K562 (cell line): ENCODE data around the gene IPO5. TPM values are rescaled to one million over a fixed set of nuclear protein-coding genes. Genes with fewer than 3 reads are reported as not detected.

Experiments
- CTBP1 ChIP-seq: fragments of 450-650 bp; IDR thresholded peaks from 2 replicates; pipeline ENCODE4 v1.6.1; 2016; ENCODE audit warnings: borderline replicate concordance
- EP400 ChIP-seq: fragments of 450-650 bp; IDR thresholded peaks from 2 replicates; pipeline ENCODE4 v1.6.1; 2017; ENCODE audit warnings: antibody characterized with exemption, mild to moderate bottlenecking, moderate library complexity
- ESRRA ChIP-seq: fragments of 450-650 bp; IDR thresholded peaks from 2 replicates; pipeline ENCODE4 v1.6.1; 2014; ENCODE audit warnings: low read depth, mild to moderate bottlenecking, moderate library complexity, borderline replicate concordance
- GABPB1 ChIP-seq: sonication (generic); formaldehyde crosslinking; IDR thresholded peaks from 2 replicates; pipeline ENCODE4 v1.8.0; 2022; ENCODE audit warnings: mild to moderate bottlenecking, missing genetic modification reagents
- HDAC8 ChIP-seq: fragments of 450-650 bp; IDR thresholded peaks from 2 replicates; pipeline ENCODE4 v1.6.1; 2016; ENCODE audit warnings: mild to moderate bottlenecking, missing genetic modification characterization, moderate library complexity, missing compliant biosample characterization
- JUND ChIP-seq, 2 experiments: IDR thresholded peaks; 2 replicates in 1 of 2; 3 replicates in 1 of 2; pipeline ENCODE4 v1.6.1; 2011; ENCODE audit warnings: borderline replicate concordance in 2 of 2, low read depth in 2 of 2, low read length in 2 of 2, improper control_type of control experiment in 1 of 2, missing biosample characterization in 1 of 2, missing genetic modification characterization in 1 of 2, missing genetic modification reagents in 1 of 2
- MYC ChIP-seq, 2 experiments: fragments of 250-450 bp in 1 of 2; sonication (Bioruptor Pico) in 1 of 2; IDR thresholded peaks; 2 replicates each; pipeline versions ENCODE4 v1.5.1 to v1.6.1; 2012 to 2021; ENCODE audit warnings: low read depth in 2 of 2, borderline replicate concordance in 1 of 2, improper control_type of control experiment in 1 of 2, low read length in 1 of 2, mild to moderate bottlenecking in 1 of 2, moderate library complexity in 1 of 2
- NCOA2 ChIP-seq, 2 experiments: fragments of 450-650 bp; IDR thresholded peaks; 2 replicates each; pipeline ENCODE4 v1.6.1; 2018; ENCODE audit warnings: mild to moderate bottlenecking in 2 of 2, moderate library complexity in 1 of 2; ENCODE audit not compliant: partially characterized antibody in 2 of 2
- NFYB ChIP-seq: IDR thresholded peaks from 2 replicates; pipeline ENCODE4 v1.6.1; 2011; ENCODE audit warnings: mild to moderate bottlenecking, moderate library complexity; ENCODE audit not compliant: insufficient read length; ENCODE audit errors: extremely low read depth
- PHB2 ChIP-seq: fragments of 450-650 bp; IDR thresholded peaks from 2 replicates; pipeline ENCODE4 v1.6.1; 2017; ENCODE audit warnings: low read depth
- RBM25 ChIP-seq: fragments of 200-400 bp; formaldehyde crosslinking; IDR thresholded peaks from 2 replicates; pipeline ENCODE4 v1.6.1; 2018; ENCODE audit warnings: low read length, low read depth, moderate library complexity; ENCODE audit not compliant: severe bottlenecking
- SIN3B ChIP-seq: fragments of 450-650 bp; IDR thresholded peaks from 2 replicates; pipeline ENCODE4 v1.6.1; 2017; ENCODE audit warnings: low read depth, mild to moderate bottlenecking, moderate library complexity
- TAF1 ChIP-seq: IDR thresholded peaks from 2 replicates; pipeline ENCODE4 v1.6.1; 2011; ENCODE audit warnings: mild to moderate bottlenecking, low read length, moderate library complexity; ENCODE audit not compliant: insufficient read depth, control insufficient read depth, severe bottlenecking; ENCODE audit errors: extremely low read depth
- TEAD1 ChIP-seq, 2 experiments: fragments of 450-650 bp in 1 of 2; sonication (generic) in 1 of 2; formaldehyde crosslinking; IDR thresholded peaks; 2 replicates each; pipeline versions ENCODE4 v1.4.0 to v1.8.0; 2020 to 2022; ENCODE audit warnings: mild to moderate bottlenecking in 2 of 2, missing genetic modification reagents in 1 of 2
- ZNF584 ChIP-seq: fragments of 200-800 bp; sonication (Bioruptor generic); IDR thresholded peaks from 2 replicates; pipeline ENCODE4 v1.6.1; 2016; ENCODE audit warnings: low read depth, mild to moderate bottlenecking, missing genetic modification characterization, missing compliant biosample characterization
- polyA plus RNA-seq, 8 experiments: library from polyadenylated mRNA; depleted of rRNA in 4 of 8; stranded (reverse) in 5 of 8; unstranded in 3 of 8; fragments of >200 nt; fragmentation: Nextera tagmentation in 2 of 8; fragmentation: Illumina TruSeq in 1 of 8; extraction: Ambion mirVana in 2 of 8; extraction: Trizol in 1 of 8; gene quantifications; 2 replicates each; pipeline versions ENCODE4 v1.2.1 to v1.2.3, GENCODE V29; 2011 to 2014; ENCODE audit warnings: inconsistent platforms in 1 of 8, missing spikeins in 1 of 8
- total RNA-seq, 7 experiments: library from RNA; depleted of rRNA in 6 of 7; stranded (reverse); fragments of >200 nt in 6 of 7; fragmentation: Illumina TruSeq in 2 of 7; extraction: Trizol in 2 of 7; gene quantifications; 2 replicates each; pipeline versions ENCODE4 v1.2.1 to v1.2.3, GENCODE V29; 2011 to 2021; ENCODE audit warnings: low replicate concordance in 1 of 7
- TF ChIP-seq, protein P1 (sequence below): fragments of 250-450 bp; sonication (Bioruptor Pico); IDR thresholded peaks from 2 replicates; pipeline ENCODE4 v1.4.0; 2020; ENCODE audit warnings: mild to moderate bottlenecking
- TF ChIP-seq, protein P2 (sequence below): sonication (generic); formaldehyde crosslinking; IDR thresholded peaks from 2 replicates; pipeline ENCODE4 v1.8.0; 2022; ENCODE audit warnings: mild to moderate bottlenecking, missing genetic modification reagents

IPO5 gene
- total and polyA plus RNA-seq, 9 of the 15 experiments (the other 6 are each of a cell fraction or from before 2014, with no cell fraction given): 45.8 to 206 (median 134) TPM

DNA sequence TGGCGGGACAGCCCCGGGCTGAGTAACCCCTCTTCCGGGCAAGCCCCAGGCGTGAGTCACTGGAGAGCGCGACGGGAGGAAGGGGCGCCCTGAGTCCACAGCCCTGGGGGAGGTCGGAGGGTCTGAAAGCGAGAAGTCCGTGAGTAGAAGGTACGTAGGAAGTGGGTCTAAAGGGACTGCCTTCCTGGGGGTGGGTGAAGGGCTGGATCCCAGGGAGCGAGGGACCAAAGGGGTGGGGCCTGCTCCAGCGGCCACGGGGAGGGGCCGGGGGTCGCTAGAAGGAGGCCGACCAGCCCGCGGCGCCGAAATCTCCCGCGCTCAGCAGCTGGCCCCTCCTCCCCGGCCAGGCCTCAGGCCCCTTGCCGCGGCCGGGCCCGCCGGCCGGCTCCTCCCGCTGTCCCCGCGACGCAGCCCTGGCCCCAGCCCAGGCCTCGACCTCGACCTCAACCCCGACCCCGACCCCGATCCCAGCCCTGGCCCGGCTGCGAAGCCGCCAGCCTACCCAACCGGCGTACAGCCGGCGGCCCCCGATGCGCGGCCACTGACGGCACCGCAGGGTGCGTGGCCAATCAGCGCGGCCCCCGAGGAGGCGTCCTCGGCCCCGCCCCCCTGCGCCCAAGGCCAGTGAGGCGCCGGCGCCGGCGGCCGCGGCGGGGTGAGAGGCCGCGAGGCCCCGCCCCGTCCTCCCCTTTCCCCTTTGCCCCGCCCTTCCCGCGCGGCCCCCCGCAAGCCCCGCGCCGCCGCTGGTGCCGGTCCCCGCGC, 22.6 kb downstream of the IPO5 start (continued):
- TF ChIP-seq, protein P1, sequence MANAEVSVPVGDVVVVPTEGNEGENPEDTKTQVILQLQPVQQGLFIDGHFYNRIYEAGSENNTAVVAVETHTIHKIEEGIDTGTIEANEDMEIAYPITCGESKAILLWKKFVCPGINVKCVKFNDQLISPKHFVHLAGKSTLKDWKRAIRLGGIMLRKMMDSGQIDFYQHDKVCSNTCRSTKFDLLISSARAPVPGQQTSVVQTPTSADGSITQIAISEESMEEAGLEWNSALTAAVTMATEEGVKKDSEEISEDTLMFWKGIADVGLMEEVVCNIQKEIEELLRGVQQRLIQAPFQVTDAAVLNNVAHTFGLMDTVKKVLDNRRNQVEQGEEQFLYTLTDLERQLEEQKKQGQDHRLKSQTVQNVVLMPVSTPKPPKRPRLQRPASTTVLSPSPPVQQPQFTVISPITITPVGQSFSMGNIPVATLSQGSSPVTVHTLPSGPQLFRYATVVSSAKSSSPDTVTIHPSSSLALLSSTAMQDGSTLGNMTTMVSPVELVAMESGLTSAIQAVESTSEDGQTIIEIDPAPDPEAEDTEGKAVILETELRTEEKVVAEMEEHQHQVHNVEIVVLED (CRISPR knock-in tag): peak; percentile 88
- TF ChIP-seq, protein P2, sequence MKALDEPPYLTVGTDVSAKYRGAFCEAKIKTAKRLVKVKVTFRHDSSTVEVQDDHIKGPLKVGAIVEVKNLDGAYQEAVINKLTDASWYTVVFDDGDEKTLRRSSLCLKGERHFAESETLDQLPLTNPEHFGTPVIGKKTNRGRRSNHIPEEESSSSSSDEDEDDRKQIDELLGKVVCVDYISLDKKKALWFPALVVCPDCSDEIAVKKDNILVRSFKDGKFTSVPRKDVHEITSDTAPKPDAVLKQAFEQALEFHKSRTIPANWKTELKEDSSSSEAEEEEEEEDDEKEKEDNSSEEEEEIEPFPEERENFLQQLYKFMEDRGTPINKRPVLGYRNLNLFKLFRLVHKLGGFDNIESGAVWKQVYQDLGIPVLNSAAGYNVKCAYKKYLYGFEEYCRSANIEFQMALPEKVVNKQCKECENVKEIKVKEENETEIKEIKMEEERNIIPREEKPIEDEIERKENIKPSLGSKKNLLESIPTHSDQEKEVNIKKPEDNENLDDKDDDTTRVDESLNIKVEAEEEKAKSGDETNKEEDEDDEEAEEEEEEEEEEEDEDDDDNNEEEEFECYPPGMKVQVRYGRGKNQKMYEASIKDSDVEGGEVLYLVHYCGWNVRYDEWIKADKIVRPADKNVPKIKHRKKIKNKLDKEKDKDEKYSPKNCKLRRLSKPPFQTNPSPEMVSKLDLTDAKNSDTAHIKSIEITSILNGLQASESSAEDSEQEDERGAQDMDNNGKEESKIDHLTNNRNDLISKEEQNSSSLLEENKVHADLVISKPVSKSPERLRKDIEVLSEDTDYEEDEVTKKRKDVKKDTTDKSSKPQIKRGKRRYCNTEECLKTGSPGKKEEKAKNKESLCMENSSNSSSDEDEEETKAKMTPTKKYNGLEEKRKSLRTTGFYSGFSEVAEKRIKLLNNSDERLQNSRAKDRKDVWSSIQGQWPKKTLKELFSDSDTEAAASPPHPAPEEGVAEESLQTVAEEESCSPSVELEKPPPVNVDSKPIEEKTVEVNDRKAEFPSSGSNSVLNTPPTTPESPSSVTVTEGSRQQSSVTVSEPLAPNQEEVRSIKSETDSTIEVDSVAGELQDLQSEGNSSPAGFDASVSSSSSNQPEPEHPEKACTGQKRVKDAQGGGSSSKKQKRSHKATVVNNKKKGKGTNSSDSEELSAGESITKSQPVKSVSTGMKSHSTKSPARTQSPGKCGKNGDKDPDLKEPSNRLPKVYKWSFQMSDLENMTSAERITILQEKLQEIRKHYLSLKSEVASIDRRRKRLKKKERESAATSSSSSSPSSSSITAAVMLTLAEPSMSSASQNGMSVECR (CRISPR knock-in tag): 0 out of 2 replicates have a peak, but pooled peaks have one; percentile 35
- peak; percentile 47; the same call in 1 of the 2 replicates for TF ChIP-seq SIN3B
- TF ChIP-seq NCOA2 (IDR thresholded peaks at IDR 0.05; ENCODE audit: partially characterized antibody in 2 of 2): no peak
- TF ChIP-seq HDAC8 (tag): no peak
- TF ChIP-seq EP400: peak; percentile 47
- no peak for TF ChIP-seq ZNF584 (CRISPR knock-in tag)
- TF ChIP-seq PHB2: no peak
- peak; percentile 20; the same call in 1 of the 2 replicates for TF ChIP-seq GABPB1 (CRISPR knock-in tag)
- peak; percentile 2 for TF ChIP-seq NFYB
- TF ChIP-seq ESRRA: peak; percentile 76
- 0 out of 4 replicates have a peak, but pooled peaks of 1 of the 2 experiments have one; percentile 15 for TF ChIP-seq TEAD1 (CRISPR knock-in tag; IDR thresholded peaks at IDR 0.05)
- TF ChIP-seq JUND (IDR thresholded peaks at IDR 0.05; ENCODE audit: borderline replicate concordance, low read depth, low read length): 0 out of 2 replicates have a peak, but pooled peaks have one; percentile 42
- no peak for TF ChIP-seq JUND (tag; IDR thresholded peaks at IDR 0.05; ENCODE audit: borderline replicate concordance, low read depth, low read length)
- no peak for TF ChIP-seq TAF1
- TF ChIP-seq MYC (IDR thresholded peaks at IDR 0.05; ENCODE audit: low read depth, low read length): 0 out of 2 replicates have a peak, but pooled peaks have one; percentile 19
- TF ChIP-seq MYC (CRISPR knock-in tag; IDR thresholded peaks at IDR 0.05; ENCODE audit: borderline replicate concordance, low read depth): no peak
- peak; percentile 62 for TF ChIP-seq RBM25
- peak; percentile 65; the same call in 1 of the 2 replicates for TF ChIP-seq CTBP1
